Adrenal gland (tissue), 12 donors: ENCODE measurements around the gene PITPNB. TPM values are rescaled to one million over a fixed set of nuclear protein-coding genes. Genes with fewer than 3 reads are reported as not detected.

Source experiments
- DNase-seq, 7 donors: peaks; one replicate each; pipeline ENCODE4 v3.0.0-alpha.2; 2019 to 2020
- H3K27ac ChIP-seq, 5 donors: fragments of 200-600 bp; sonication (generic) in 4 of 5; 1 replicate in 3 of 5; 2 replicates in 2 of 5; pipeline versions ENCODE4 v1.5.1 to v1.8.0; 2016 to 2020; ENCODE audit warnings: mild to moderate bottlenecking in 1 of 5
- H3K27me3 ChIP-seq: fragments of 200-600 bp; 2 replicates; pipeline ENCODE4 v1.8.0; 2021
- H3K36me3 ChIP-seq, 2 donors: fragments of 200-600 bp; replicated peaks in 1 of 2; 1 replicate in 1 of 2; 2 replicates in 1 of 2; pipeline versions ENCODE4 v1.5.1 to v1.8.0; 2018 to 2022
- H3K4me1 ChIP-seq, 2 donors: fragments of 200-600 bp; replicated peaks in 1 of 2; 1 replicate in 1 of 2; 2 replicates in 1 of 2; pipeline versions ENCODE4 v1.5.1 to v1.8.0; 2018 to 2021
- H3K4me3 ChIP-seq, 4 donors: fragments of 200-600 bp; sonication (generic) in 3 of 4; one replicate each; pipeline ENCODE4 v1.5.1; 2016 to 2018
- H3K9me3 ChIP-seq, 3 donors: fragments of 200-600 bp; sonication (generic) in 1 of 3; replicated peaks in 1 of 3; 1 replicate in 2 of 3; 2 replicates in 1 of 3; pipeline versions ENCODE4 v1.5.1 to v1.8.0; 2016 to 2021
- POLR2A ChIP-seq, 2 donors: fragments of 450-650 bp; IDR thresholded peaks; one replicate each; pipeline ENCODE4 v1.6.1; 2017; ENCODE audit warnings: antibody characterized with exemption in 2 of 2, mild to moderate bottlenecking in 2 of 2, moderate library complexity in 1 of 2
- WGBS, 4 donors: extraction: QIAGEN DNeasy Blood & Tissue Kit in 2 of 4; methylation state at CpG; one replicate each; pipeline versions ENCODE4 v1.1.5 to v1.1.7; 2013 to 2017; 5-methylcytosine and 5-hydroxymethylcytosine counted together
- intact Hi-C, 2 donors: fragments of 100-400 bp; cut with DNase I; formaldehyde crosslinking; loops; one replicate each; pipeline versions ENCODE4 v1.14.1 to v1.15.0; 2022 to 2023
- polyA plus RNA-seq, 3 donors: library from polyadenylated mRNA; stranded (reverse); fragments of 200-250 nt in 2 of 3; fragments of 350-450 nt in 1 of 3; fragmentation: Illumina TruSeq in 1 of 3; extraction: RNeasy Lipid Tissue Mini Kit (QIAGEN cat#74804) in 1 of 3; gene quantifications; one replicate each; pipeline ENCODE4 v1.2.3, GENCODE V29; 2013 to 2014
- total RNA-seq, 9 donors: library from RNA; depleted of rRNA in 4 of 9; stranded (reverse); fragments of >200 nt in 4 of 9; fragments of 120-200 nt in 1 of 9; fragmentation: NEBNext Ultra II Directional in 1 of 9; extraction: Animal tissue kit (Norgen Biotek cat#: 25700) in 1 of 9; gene quantifications; one replicate each; pipeline versions ENCODE4 v1.1.0 to v1.2.4, GENCODE V29; 2013 to 2023
- TF ChIP-seq, protein P1 (sequence below), 6 experiments: fragments of 450-650 bp in 4 of 6; fragments of 200-600 bp in 2 of 6; sonication (generic) in 1 of 6; IDR thresholded peaks; 1 replicate in 5 of 6; 2 replicates in 1 of 6; pipeline versions ENCODE4 v1.5.1 to v1.8.0; 2016 to 2021; ENCODE audit warnings: antibody characterized with exemption in 6 of 6, mild to moderate bottlenecking in 2 of 6, moderate library complexity in 1 of 6
- donor health status: healthy with polysubstance abuse.
- donor health status: Bipolar disorder and iron deficiency.
- donor health status: DM: yes; HTN: yes; CAD: no.
- donor health status: DM: no; HTN: no; CAD: no.
- donor health status: DM: no; HTN: no; CAD: no.
- donor health status: DM: yes; HTN: yes; CAD: no.

The PITPNB gene
- total and polyA plus RNA-seq, 12 donors = 16.8 to 69.0 (median 27.6) TPM

DNA sequence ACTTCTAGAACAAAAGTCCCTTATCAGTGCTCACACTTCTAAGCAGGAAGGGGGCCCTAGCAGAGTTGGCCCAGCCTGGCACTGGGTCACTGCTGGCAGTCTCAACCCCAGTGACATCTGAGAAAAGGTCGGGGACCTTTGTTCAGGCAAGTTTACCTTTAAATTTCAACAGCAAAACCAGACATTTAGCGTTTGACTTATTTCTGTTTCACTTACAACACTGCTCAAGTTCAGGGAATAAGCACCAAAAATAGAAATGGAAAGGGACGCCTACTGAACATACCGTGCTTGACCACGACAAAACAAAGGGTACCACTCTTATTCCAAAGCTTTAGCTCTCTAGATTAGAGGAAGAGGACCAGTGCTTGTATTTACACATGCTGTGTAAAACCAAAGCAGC, 26.2 kb downstream of the PITPNB start:
- no peaks in the 10 kb centered on the region for H3K27me3 ChIP-seq
- 73 to 78% (median 75%) methylated on average over 5 of the region's 5 CpGs for WGBS, 4 donors
- no peak for DNase-seq
- intact Hi-C loops = no loop called here
- no peaks in the 10 kb centered on the region for H3K4me1 ChIP-seq
- TF ChIP-seq POLR2A (IDR thresholded peaks at IDR 0.05) = no peak
- no peak overlapping the region for H3K27ac ChIP-seq
- H3K36me3 ChIP-seq = peaks cover 0 to 66% of the 10 kb centered on the region in 2 donors
- no peak overlapping the region for H3K4me3 ChIP-seq
- no peaks in the 10 kb centered on the region for H3K9me3 ChIP-seq

GRCh38 chr22:27892064-27892463, 27.0 kb downstream of the PITPNB start:
- Histone ChIP-seq H3K27me3 (no peaks in the 10 kb centered on the region), H3K9me3 (no peaks in the 10 kb centered on the region), H3K4me3 (no peak overlapping the region), H3K36me3 (peaks cover 0 to 58% of the 10 kb centered on the region in 2 donors), H3K27ac (no peak overlapping the region), H3K4me1 (peaks cover 0 to 2% of the 10 kb centered on the region in 2 donors)
- no peak for DNase-seq
- 91 to 94% (median 93%) methylated on average over 4 of the region's 4 CpGs for WGBS, 4 donors
- no peak for TF ChIP-seq POLR2A (IDR thresholded peaks at IDR 0.05)
- intact Hi-C loops = no loop called here

DNA sequence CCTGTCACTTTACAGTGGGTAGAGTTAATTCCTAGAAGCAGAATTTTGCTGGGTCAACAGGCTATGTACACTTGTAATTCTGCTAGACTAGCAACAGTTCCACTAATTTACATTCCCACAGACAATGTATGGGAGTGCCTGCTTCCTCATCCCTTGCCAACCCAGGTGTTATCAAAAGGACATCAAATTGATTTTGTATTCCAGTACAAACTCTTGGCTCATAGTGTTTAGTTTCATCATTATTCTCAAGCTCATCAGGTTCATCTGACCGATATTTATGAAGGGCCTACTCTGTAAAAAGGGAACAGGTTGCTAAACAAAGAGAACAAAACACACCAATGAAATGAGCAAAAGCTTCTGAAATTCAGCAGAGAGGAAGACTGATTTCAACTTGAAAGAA, 30.7 kb downstream of the PITPNB start:
- WGBS, 4 donors = 86 to 100% (median 87%) methylated on average over 1 of the region's 1 CpG
- TF ChIP-seq, protein P1, sequence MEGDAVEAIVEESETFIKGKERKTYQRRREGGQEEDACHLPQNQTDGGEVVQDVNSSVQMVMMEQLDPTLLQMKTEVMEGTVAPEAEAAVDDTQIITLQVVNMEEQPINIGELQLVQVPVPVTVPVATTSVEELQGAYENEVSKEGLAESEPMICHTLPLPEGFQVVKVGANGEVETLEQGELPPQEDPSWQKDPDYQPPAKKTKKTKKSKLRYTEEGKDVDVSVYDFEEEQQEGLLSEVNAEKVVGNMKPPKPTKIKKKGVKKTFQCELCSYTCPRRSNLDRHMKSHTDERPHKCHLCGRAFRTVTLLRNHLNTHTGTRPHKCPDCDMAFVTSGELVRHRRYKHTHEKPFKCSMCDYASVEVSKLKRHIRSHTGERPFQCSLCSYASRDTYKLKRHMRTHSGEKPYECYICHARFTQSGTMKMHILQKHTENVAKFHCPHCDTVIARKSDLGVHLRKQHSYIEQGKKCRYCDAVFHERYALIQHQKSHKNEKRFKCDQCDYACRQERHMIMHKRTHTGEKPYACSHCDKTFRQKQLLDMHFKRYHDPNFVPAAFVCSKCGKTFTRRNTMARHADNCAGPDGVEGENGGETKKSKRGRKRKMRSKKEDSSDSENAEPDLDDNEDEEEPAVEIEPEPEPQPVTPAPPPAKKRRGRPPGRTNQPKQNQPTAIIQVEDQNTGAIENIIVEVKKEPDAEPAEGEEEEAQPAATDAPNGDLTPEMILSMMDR (IDR thresholded peaks at IDR 0.05) = no peak
- no peak for TF ChIP-seq POLR2A (IDR thresholded peaks at IDR 0.05)
- Histone ChIP-seq H3K9me3 (no peaks in the 10 kb centered on the region), H3K4me1 (peaks cover 9 to 15% of the 10 kb centered on the region in 2 donors), H3K27ac (no peak overlapping the region), H3K27me3 (no peaks in the 10 kb centered on the region), H3K36me3 (peaks cover 0 to 36% of the 10 kb centered on the region in 2 donors), H3K4me3 (no peak overlapping the region)
- DNase-seq = no peak
- intact Hi-C loops = loop anchor here in 1 of 2 donors (5.0 kb wide), 1 partner anchor 124 kb away; no protein-coding TSS in a partner anchor

GRCh38 chr22:27886843-27887151, 32.3 kb downstream of the PITPNB start:
- H3K27me3 ChIP-seq = no peaks in the 10 kb centered on the region
- no peaks in the 10 kb centered on the region for H3K9me3 ChIP-seq
- H3K27ac ChIP-seq = peak overlapping the region in 2 of 5 donors; percentile 11 to 15
- no peak for TF ChIP-seq POLR2A (IDR thresholded peaks at IDR 0.05)
- TF ChIP-seq, protein P1 (IDR thresholded peaks at IDR 0.05) = no peak
- intact Hi-C loops = loop anchor here (2.0 to 5.0 kb wide), 2 partner anchors 122 to 126 kb away; no protein-coding TSS in a partner anchor
- no peak for DNase-seq
- peaks cover 9 to 18% of the 10 kb centered on the region in 2 donors for H3K4me1 ChIP-seq
- no peak overlapping the region for H3K4me3 ChIP-seq
- H3K36me3 ChIP-seq = peaks cover 0 to 27% of the 10 kb centered on the region in 2 donors

GRCh38 chr22:27885977-27886842, 32.8 kb downstream of the PITPNB start:
- no peak for TF ChIP-seq POLR2A (IDR thresholded peaks at IDR 0.05)
- TF ChIP-seq, protein P1 (IDR thresholded peaks at IDR 0.05) = peak; percentile 80 to 93 (median 86)
- peaks cover 0 to 22% of the 10 kb centered on the region in 2 donors for H3K36me3 ChIP-seq

More at GRCh38 chr22:27885977-27886842, 32.8 kb downstream of the PITPNB start:
- Histone ChIP-seq H3K4me1 (peaks cover 11 to 24% of the 10 kb centered on the region in 2 donors), H3K27ac (peak overlapping the region in 2 of 5 donors; percentile 15 to 69), H3K27me3 (no peaks in the 10 kb centered on the region), H3K9me3 (no peaks in the 10 kb centered on the region), H3K4me3 (no peak overlapping the region)
- peak in 5 of 7 donors; percentile 44 to 80 (median 61) for DNase-seq
- 60 to 86% (median 75%) methylated on average over 3 of the region's 3 CpGs for WGBS, 4 donors
- intact Hi-C loops = loop anchor here (2.0 to 5.0 kb wide), 2 partner anchors 123 to 126 kb away; no protein-coding TSS in a partner anchor
